ENCODE results near the gene CADM3.

Gene CADM3, protein sequence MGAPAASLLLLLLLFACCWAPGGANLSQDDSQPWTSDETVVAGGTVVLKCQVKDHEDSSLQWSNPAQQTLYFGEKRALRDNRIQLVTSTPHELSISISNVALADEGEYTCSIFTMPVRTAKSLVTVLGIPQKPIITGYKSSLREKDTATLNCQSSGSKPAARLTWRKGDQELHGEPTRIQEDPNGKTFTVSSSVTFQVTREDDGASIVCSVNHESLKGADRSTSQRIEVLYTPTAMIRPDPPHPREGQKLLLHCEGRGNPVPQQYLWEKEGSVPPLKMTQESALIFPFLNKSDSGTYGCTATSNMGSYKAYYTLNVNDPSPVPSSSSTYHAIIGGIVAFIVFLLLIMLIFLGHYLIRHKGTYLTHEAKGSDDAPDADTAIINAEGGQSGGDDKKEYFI

DNA sequence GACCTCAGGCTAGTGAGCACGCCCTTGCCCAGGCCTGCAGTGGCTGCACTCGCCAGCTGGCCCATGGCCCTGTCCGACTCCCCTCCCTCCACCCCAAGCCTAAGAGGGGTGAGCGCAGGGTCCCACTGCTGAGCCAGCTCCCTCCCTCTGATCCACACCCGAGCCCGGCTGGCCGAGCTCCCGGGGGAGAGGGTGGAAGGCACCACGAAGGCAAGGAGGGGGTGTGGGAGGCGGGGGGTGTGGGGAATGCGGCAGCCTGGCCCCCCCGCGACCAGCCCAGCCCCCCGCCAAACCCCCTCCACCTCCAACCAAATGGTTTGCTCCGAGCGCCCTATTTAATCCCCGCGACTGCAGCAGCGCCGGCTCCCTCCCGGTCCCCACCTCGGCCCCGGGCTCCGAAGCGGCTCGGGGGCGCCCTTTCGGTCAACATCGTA, at the start of gene CADM3:
CADM3 (plus strand) TSS at position 362 of the 434 bp plus-strand sequence. CDS start 151 bp downstream, outside the sequence.
- peak; percentile 59 for DNase-seq

DNA sequence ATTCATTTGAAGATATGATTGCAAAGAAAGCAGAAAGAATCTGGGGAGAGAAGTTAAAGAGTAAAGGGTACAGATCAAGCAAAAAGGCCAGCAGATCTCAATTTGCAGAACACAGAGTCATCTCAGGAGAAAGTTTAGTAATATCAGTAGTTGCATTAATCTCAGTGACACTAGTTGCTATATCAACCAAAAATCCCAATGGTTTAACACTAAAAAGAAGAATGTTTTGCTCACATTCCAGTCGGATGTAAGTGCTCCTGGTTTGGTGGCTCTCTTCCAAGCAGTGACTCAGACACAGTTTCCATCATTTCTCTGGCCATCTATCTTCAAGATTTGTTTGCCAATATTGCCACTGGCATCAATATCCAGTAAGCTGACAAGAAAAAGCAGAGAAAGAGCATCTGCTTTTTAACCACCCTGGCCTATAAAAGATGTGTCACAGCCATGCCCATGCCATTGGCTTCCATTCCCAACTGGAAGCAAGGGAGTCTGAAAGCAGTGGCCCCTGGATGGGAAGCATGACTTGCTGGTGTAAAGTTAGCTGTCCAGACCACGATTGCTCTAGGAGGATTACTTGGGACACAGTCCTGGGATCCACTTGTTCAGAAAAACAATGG, 49.3 kb upstream of the CADM3 start:
- DNase-seq = no peak

DNA sequence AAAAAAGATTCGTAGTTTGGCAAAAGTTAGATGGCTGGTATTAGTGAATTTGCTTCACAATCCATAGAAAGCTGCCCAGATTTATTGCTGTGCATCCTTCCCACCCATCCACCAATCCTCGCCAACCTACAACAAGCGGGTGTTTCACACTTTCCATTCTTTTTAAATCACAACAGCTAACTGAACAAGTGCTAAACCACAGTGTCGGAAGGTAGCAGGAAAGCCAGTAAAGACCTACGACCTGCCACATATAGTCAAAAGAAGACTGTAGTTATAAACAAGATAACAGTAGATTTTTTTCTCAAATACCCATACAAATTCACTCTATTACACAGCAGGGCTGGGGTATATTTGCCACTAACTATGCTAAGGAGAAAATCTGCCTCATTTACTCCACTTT, 47.8 kb upstream of the CADM3 start:
- no peak for DNase-seq

DNA sequence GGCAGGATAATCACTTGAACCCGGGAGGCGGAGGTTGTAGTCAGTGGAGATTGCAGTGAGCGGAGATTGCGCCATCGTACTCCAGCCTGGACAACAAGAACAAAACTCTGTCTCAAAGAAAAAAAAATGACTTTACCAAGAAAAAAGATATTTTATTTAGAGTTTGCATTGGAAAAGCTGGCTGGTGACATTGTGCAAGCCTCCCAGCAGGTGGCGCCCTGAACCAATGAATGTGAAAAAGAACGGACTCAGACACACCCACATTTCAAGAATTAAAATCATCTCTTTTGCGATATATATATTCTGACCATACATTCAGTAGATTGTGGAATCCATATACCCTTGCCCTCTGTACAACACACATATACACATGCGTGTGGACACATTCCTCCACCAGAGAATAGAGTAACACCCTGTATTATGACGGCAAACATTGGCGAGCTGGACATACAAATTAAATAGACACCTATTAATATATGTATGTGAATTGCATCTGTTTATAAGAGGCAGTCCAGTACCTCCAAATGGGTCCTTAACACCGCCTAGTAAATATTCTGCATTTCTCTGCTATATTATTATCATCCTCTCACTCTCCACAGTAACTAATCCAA, 39.0 kb upstream of the CADM3 start:
- DNase-seq = peak; percentile 0

- DNase-seq = no peak
Observed at GRCh38 chr1:159140474-159140873, 30.9 kb upstream of the CADM3 start.

GRCh38 chr1:159141584-159142390, 29.6 kb upstream of the CADM3 start:
- DNase-seq = no peak

GRCh38 chr1:159142391-159142663, 29.1 kb upstream of the CADM3 start:
- DNase-seq = no peak

DNA sequence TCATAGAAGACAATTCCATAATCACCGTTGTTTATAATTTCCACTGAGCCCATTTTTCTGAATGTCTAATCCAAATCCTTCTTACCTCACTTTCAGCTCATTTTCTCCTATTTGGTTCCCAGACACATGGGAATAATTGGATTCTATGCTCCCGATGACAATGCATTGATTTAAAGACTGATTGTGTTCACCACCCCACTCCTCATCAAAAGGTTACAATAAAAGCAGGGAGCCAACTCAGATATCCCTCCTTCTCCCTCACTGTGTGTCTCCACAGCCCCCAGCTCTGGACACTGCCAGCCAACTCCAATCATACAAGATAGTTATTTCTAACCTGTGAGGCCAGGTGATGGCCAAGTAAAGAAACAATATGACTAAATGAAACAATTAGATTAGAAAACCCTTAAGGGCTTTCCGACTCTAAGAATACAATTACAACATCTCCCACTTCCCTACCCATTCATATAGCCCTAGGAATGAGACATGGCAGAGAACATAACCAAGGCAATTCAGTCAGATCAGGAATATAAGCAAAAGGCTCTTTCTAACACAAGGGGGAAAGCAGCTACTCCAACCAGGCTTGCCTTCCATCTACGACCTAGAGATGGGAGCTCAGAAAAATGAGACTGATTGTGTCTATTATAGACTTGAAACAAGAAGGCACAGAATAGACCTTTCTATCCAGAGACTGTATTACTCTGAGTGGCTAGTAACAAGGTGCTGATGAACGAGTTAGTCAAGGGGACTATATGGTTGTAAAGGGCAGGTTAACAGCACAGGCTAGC, 28.5 kb upstream of the CADM3 start:
- DNase-seq = no peak

DNA sequence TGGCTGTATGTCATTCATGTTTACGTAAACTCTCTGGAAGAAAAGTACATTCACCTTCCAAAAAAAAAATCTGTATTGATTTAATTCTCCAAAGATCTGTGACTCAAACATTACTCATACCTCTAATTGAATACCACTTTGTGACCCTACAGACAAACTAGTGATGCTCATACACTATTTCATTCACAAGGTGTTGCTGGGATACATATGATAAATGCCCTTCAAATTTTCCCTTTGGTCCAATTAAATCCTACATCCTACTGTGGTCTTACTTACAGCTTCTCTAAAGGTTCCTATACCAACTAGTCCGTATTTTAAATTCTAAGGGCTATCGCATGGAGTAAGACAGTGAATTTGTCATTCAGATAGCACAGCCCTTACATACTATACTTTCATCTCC, 26.8 kb upstream of the CADM3 start:
- no peak for DNase-seq

DNA sequence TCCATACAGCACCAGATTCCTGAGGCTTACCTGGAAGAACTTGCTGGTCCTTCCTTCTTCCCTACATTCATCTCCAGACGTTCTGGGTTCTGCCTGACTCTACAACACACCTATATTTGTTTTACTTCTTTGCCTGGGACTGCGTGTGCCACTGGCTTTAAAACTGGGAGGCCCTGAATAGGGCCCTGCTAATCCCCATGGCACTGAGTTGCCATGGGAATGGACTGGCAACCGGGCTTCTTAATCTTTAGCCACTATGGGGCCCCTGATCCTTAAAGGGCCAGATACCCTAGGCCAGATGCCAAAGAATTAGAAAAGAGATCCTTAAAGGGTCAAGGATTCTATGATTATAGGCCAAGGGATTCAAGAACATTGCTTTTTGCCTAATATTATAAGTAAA, 24.4 kb upstream of the CADM3 start:
- DNase-seq = no peak

DNA sequence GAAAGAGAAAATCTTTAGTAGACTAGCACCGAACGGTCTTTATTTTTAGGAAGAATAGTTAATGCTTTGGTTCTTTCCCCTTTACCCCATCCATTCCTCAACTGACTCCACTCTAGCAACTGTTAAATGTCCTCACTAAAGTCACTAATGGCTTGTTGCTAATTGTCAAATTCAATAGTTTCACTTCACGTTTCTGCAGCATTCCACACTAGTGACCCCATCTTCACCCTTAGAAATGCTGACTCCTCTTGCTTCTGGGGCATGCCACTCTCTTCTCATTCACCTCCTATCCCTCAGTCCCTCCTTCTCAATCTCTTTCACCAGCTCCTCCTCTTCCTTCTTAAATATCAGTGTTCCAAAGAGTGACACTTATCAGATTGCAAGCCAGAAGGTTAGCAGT, 19.4 kb upstream of the CADM3 start:
- DNase-seq = no peak

DNA sequence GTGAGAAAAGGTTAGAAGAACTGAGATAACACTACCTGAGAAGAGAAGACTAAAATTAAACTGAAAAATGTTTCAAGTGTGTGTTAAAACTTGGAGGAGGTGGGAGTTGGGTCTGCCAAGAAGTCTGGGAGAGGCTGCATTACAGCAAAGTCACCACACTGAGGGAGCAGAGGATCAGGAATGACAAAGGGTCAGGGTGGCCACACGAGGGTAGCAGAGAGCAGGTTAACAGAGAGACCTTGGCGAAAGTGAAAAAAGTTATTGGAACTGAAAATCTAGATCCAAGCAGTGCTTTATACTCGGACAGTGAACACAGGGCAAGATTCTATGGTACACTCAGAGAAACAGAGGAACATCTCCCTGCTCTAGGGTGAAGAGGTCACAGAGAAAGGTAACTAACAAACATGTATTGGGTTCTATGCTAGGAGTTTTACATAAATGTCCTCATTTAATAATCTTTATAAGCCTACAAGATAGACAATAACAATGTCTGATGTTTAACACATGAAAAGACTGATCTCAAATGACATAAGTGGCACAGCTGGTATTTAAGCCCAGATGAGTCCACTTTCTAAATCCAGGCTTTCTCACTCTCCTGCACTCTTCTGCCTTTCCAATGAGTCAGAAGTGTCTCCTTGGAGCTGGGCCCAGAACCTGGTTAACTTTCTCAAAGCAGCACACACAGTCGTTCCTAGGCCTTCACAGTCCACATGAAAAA, 10.3 kb upstream of the CADM3 start:
- DNase-seq = peak; percentile 71

GRCh38 chr1:159161719-159162026, 9.7 kb upstream of the CADM3 start:
- no peak for DNase-seq

GRCh38 chr1:159162516-159163265, 8.7 kb upstream of the CADM3 start:
- no peak for DNase-seq

DNA sequence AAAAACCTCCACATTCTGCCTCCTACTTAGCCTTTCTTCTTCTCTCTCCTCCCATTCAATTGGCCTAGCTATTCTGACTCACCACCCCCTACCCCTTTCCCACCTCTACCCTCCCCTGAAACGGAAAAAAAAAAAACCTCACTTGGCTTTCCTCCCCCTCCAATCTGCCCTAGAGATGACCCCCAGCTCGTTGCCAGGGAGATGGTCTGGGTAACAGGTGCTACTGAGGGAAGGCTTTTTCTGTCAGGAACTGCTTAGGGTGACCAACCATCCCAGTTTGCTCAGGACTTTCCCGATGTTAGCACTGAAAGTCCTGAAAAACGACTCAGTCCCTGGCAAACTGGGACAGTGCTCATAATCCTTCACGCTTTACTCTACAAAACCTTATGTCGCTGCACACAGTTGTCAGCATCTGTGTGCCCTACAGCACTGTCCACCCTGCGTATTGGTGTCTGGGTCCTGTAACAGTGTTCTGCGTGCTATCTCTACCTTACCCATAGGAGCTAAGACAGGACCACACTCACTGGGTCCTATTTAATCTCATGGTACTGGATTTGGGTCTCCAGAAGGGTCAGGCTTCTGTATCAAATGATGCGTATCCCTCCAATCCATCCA, 7.7 kb upstream of the CADM3 start:
- peak; percentile 62 for DNase-seq

GRCh38 chr1:159168043-159168442, 3.4 kb upstream of the CADM3 start:
- DNase-seq = no peak

DNA sequence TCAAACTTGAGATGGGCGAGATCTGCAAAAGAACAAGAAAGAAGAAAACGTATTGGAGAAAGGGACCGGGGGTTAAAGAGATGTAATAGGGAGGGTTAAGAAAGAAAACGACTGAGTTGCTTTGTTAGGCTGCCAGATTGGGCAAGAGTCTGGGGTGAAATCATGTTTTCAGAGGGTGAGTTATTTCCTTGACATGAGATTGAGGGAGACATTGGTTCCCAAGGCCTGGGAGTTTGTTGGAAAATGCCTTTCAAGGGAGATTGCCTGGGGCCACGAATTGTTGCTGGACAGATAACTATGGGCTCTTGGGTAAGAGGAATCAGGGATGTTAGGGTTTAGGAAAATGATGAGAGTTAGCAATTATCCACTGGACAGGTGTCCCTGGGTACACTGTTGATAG, 776 bp upstream of the CADM3 start:
- no peak for DNase-seq

DNA sequence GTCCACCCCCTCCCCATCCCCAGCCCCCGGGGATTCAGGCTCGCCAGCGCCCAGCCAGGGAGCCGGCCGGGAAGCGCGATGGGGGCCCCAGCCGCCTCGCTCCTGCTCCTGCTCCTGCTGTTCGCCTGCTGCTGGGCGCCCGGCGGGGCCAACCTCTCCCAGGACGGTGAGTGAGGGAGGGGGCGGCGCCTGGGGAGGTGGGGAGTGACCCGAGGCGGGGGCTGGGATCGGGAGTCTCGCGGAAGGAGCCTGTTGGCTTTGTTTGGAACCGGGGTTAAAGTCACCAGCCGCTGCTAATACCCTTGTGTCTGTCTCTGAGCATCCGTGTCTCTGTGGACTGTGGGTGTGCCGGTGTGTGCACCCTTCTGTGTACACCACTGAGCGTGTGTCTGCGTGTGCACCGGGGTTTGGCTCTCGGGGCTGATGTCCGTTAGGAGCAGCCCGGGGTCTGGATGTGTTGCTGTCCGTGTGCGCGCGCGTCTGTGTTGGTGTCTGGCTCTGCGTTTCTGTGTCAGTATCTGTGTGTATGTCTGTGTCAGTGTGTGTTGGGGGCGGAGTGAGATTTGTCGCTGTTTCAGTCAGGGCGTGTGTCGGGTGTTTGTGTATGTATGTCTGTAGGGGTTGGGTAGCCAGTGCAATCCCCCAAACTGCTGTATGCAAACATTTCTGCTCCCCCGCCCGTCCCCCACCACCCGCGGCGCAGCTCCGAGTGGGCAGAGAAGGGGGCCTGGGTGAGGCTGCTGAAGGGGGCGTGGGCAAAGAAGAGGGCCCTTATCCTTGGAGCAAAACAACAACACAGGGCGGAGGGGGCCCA, 480 bp downstream of the CADM3 start:
- no peak for DNase-seq

GRCh38 chr1:159172614-159173291, 1.3 kb downstream of the CADM3 start:
- no peak for DNase-seq
